H1 (cell line): Measurements from ENCODE around the gene TRIM44.

Experiments used
- CREB1 ChIP-seq: IDR thresholded peaks from 2 replicates; pipeline ENCODE4 v1.6.1; 2012; ENCODE audit warnings: inconsistent platforms
- EZH2 ChIP-seq: fragments of 200-600 bp; sonication (generic); IDR thresholded peaks from 2 replicates; pipeline ENCODE4 v1.7.1; 2012; ENCODE audit warnings: low read depth, mild to moderate bottlenecking, moderate library complexity, low read length, inconsistent platforms; ENCODE audit not compliant: severe bottlenecking
- GABPA ChIP-seq: IDR thresholded peaks from 2 replicates; pipeline ENCODE4 v1.6.1; 2011; ENCODE audit warnings: mild to moderate bottlenecking, low read length, moderate library complexity, borderline replicate concordance; ENCODE audit not compliant: insufficient read depth
- GTF2F1 ChIP-seq: IDR thresholded peaks from 2 replicates; pipeline ENCODE4 v1.6.1; 2012; ENCODE audit warnings: low read depth, low read length, improper control_type of control experiment, borderline replicate concordance
- JUN ChIP-seq: IDR thresholded peaks from 2 replicates; pipeline ENCODE4 v1.6.1; 2011; ENCODE audit warnings: low read depth, mild to moderate bottlenecking, improper control_type of control experiment, low read length
- NRF1 ChIP-seq: IDR thresholded peaks from 2 replicates; pipeline ENCODE4 v1.6.1; 2011; ENCODE audit warnings: mild to moderate bottlenecking, low read depth, low read length, improper control_type of control experiment
- POLR2A ChIP-seq, 2 experiments: IDR thresholded peaks; 1 replicate in 1 of 2; 2 replicates in 1 of 2; pipeline ENCODE4 v1.6.1; 2011; ENCODE audit warnings: low read depth in 2 of 2, low read length in 2 of 2, mild to moderate bottlenecking in 2 of 2; ENCODE audit errors: control extremely low read depth in 1 of 2
- POU5F1 ChIP-seq: IDR thresholded peaks from 2 replicates; pipeline ENCODE4 v1.6.1; 2011; ENCODE audit warnings: low read depth, mild to moderate bottlenecking, low read length, moderate library complexity
- SIN3A ChIP-seq, 2 experiments: IDR thresholded peaks in 1 of 2; conservative IDR thresholded peaks in 1 of 2; 2 replicates each; pipeline ENCODE4 v1.6.1; 2011 to 2012; ENCODE audit warnings: low read length in 2 of 2, improper control_type of control experiment in 1 of 2, low read depth in 1 of 2, mild to moderate bottlenecking in 1 of 2
- ZNF274 ChIP-seq: IDR thresholded peaks from 2 replicates; pipeline ENCODE4 v1.7.0; 2012; ENCODE audit warnings: low read length, borderline replicate concordance; ENCODE audit errors: extremely low read depth
- TF ChIP-seq, protein P1 (sequence below), 3 experiments: IDR thresholded peaks; 1 replicate in 2 of 3; 2 replicates in 1 of 3; pipeline versions ENCODE4 v1.5.1 to v1.6.1; 2011; ENCODE audit warnings: low read length in 3 of 3, mild to moderate bottlenecking in 3 of 3, inconsistent platforms in 2 of 3, low read depth in 1 of 3, moderate library complexity in 1 of 3; ENCODE audit not compliant: insufficient read depth in 1 of 3; ENCODE audit errors: control extremely low read depth in 1 of 3
- TF ChIP-seq, protein P2 (sequence below): IDR thresholded peaks from 2 replicates; pipeline ENCODE4 v1.6.1; 2012; ENCODE audit warnings: inconsistent platforms
- TF ChIP-seq, protein P3 (sequence below): IDR thresholded peaks from 2 replicates; pipeline ENCODE4 v1.6.1; 2012; ENCODE audit warnings: low read length, inconsistent platforms
- TF ChIP-seq, protein P4 (sequence below): IDR thresholded peaks from 2 replicates; pipeline ENCODE4 v1.6.1; 2011; ENCODE audit warnings: low read length, improper control_type of control experiment

DNA sequence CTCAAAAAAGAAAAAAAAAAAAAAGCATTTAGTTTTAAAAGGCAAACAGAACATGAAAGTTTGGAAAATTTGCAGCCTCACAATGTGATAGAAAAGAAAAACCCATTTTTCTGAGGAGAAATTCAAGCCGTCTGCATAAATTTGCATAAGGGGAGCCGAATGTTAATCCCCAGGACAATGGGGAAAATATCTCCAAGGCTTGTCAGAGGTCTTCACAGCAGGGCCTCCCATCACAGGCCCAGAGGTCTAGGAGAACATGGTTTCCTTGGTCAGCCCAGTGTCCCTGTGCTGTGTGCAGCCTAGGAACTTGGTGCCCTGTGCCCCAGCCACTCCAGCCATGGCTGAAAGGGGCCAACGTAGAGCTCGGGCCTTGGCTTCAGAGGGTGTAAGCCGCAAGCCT, 109.1 kb downstream of the TRIM44 start:
- TF ChIP-seq, protein P1, sequence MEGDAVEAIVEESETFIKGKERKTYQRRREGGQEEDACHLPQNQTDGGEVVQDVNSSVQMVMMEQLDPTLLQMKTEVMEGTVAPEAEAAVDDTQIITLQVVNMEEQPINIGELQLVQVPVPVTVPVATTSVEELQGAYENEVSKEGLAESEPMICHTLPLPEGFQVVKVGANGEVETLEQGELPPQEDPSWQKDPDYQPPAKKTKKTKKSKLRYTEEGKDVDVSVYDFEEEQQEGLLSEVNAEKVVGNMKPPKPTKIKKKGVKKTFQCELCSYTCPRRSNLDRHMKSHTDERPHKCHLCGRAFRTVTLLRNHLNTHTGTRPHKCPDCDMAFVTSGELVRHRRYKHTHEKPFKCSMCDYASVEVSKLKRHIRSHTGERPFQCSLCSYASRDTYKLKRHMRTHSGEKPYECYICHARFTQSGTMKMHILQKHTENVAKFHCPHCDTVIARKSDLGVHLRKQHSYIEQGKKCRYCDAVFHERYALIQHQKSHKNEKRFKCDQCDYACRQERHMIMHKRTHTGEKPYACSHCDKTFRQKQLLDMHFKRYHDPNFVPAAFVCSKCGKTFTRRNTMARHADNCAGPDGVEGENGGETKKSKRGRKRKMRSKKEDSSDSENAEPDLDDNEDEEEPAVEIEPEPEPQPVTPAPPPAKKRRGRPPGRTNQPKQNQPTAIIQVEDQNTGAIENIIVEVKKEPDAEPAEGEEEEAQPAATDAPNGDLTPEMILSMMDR (IDR thresholded peaks at IDR 0.05; ENCODE audit: control extremely low read depth in 1 of 3, insufficient read depth in 1 of 3, low read depth in 1 of 3, low read length in 3 of 3) = no peak
- TF ChIP-seq, protein P2, sequence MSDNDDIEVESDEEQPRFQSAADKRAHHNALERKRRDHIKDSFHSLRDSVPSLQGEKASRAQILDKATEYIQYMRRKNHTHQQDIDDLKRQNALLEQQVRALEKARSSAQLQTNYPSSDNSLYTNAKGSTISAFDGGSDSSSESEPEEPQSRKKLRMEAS = no peak
- TF ChIP-seq POLR2A (IDR thresholded peaks at IDR 0.05; ENCODE audit: control extremely low read depth in 1 of 2, low read depth in 2 of 2, low read length in 2 of 2) (no peak), EZH2 (no peak), CREB1 (no peak), GABPA (no peak), JUN (no peak), GTF2F1 (no peak), NRF1 (no peak), SIN3A (conservative IDR thresholded peaks at IDR 0.05 in 1 of 2, IDR thresholded peaks at IDR 0.05 in 1 of 2; ENCODE audit: low read depth in 1 of 2, low read length in 2 of 2) (no peak), POU5F1 (peak; percentile 58; the same call in 1 of the 2 replicates), ZNF274 (no peak)
- TF ChIP-seq, protein P3, sequence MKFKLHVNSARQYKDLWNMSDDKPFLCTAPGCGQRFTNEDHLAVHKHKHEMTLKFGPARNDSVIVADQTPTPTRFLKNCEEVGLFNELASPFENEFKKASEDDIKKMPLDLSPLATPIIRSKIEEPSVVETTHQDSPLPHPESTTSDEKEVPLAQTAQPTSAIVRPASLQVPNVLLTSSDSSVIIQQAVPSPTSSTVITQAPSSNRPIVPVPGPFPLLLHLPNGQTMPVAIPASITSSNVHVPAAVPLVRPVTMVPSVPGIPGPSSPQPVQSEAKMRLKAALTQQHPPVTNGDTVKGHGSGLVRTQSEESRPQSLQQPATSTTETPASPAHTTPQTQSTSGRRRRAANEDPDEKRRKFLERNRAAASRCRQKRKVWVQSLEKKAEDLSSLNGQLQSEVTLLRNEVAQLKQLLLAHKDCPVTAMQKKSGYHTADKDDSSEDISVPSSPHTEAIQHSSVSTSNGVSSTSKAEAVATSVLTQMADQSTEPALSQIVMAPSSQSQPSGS = no peak
- TF ChIP-seq, protein P4, sequence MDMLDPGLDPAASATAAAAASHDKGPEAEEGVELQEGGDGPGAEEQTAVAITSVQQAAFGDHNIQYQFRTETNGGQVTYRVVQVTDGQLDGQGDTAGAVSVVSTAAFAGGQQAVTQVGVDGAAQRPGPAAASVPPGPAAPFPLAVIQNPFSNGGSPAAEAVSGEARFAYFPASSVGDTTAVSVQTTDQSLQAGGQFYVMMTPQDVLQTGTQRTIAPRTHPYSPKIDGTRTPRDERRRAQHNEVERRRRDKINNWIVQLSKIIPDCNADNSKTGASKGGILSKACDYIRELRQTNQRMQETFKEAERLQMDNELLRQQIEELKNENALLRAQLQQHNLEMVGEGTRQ = no peak
